ENCODE data around the gene MGAT3. TPM values are rescaled to one million over a fixed set of nuclear protein-coding genes. Genes with fewer than 3 reads are reported as not detected.

The MGAT3 gene
- total RNA-seq, 1 donor: 1.1 TPM

GRCh38 chr22:39428597-39429071, 28.2 kb upstream of the MGAT3 start:
- DNase-seq (ENCODE audit: low read depth in 2 of 3, low spot score in 2 of 3): no peak

- DNase-seq (ENCODE audit: low read depth in 2 of 3, low spot score in 2 of 3): no peak
Observed at GRCh38 chr22:39429186-39429585, 27.6 kb upstream of the MGAT3 start.

- no peak for DNase-seq (ENCODE audit: low read depth in 2 of 3, low spot score in 2 of 3)
Observed at GRCh38 chr22:39429916-39430575, 26.8 kb upstream of the MGAT3 start.

DNA sequence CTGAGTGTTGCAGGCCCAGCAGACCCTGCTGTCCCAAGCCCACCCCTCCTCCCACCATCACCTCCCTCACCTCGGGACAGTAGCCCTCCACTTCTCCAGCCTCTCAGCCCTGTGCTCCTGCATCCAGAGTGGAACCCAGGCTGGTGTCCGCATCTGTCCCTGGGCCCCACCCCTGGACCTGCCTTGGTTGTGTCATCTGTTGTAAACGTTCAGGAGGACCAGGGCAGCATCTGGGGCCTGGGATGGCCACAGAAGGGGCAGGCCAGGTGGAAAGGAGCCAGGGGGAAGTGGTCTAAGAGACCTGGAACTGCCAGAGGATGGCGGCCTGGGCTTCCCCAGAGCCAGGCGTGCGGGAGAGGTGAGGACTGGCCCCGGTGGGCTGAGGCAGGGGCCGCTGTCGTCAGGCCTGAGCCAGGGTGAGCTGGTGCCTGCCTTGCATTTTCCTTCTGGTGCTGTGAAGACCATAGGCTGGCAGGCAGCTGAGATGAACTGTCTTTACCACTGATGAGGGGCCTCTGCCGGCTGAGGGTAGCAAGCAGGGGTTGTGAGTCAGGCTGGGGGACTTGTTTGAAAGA, 26.1 kb upstream of the MGAT3 start:
- no peak for DNase-seq (ENCODE audit: low read depth in 2 of 3, low spot score in 2 of 3)

DNA sequence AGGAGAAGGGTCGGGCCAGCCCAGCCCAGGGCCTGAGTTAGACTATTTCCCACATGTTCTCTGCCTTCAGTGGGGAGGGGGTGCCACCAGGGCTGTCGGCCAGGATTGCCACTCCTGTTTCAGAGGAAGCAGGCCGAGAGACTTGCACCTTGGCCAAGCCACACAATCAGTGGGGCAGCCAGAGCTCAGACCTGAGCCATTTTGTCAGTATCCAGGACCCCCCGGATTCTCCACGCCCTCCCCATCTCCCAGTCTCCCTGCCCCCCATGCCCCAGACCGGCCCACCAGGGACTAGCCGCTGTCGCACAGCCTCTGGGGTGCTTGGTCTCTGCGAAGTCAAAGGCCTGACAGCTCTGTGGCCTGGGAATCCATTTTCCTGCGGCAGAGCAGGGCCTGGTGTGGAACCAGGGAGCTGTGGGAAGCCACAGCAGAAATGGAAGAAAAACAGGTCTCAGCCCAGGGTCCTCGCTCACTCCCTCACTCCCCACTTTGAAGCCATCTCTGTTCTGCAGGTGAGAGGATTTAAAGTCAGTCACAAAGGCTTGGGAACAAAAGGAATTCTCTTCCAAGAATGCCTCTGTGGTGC, 25.5 kb upstream of the MGAT3 start:
- DNase-seq (ENCODE audit: low read depth in 2 of 3, low spot score in 2 of 3): no peak

- no peak for DNase-seq (ENCODE audit: low read depth in 2 of 3, low spot score in 2 of 3)
Observed at GRCh38 chr22:39431821-39432251, 25.0 kb upstream of the MGAT3 start.

DNA sequence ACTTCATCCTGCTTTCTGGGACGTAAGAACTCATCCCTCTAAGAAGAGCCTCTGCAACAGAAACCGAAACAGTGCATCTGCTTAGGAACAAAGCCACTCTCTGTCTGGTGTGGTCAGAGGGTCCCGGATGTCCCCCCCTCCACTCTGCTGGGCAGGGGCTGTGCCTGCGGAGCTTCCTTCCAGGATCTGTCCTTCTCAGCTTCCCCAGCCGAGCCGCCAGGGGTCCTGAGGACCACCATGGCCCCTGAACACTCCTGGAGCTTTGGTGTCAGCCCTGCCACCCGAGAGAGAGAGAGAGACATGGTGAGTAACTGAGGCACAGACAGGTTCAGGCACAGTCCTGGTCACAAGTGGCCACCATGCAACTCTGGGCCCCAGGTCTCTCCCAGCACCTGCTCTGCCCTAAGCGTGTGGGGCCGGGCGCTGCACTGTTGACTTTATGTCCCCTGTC, 24.4 kb upstream of the MGAT3 start:
- DNase-seq (ENCODE audit: low read depth in 2 of 3, low spot score in 2 of 3): no peak

- no peak for DNase-seq (ENCODE audit: low read depth in 2 of 3, low spot score in 2 of 3)
Observed at GRCh38 chr22:39433476-39434242, 23.2 kb upstream of the MGAT3 start.

- DNase-seq (ENCODE audit: low read depth in 2 of 3, low spot score in 2 of 3): no peak
Observed at GRCh38 chr22:39434243-39434653, 22.6 kb upstream of the MGAT3 start.

GRCh38 chr22:39434721-39435120, 22.1 kb upstream of the MGAT3 start:
- no peak for DNase-seq (ENCODE audit: low read depth in 2 of 3, low spot score in 2 of 3)

GRCh38 chr22:39435616-39436015, 21.2 kb upstream of the MGAT3 start:
- DNase-seq (ENCODE audit: low read depth in 2 of 3, low spot score in 2 of 3): no peak

DNA sequence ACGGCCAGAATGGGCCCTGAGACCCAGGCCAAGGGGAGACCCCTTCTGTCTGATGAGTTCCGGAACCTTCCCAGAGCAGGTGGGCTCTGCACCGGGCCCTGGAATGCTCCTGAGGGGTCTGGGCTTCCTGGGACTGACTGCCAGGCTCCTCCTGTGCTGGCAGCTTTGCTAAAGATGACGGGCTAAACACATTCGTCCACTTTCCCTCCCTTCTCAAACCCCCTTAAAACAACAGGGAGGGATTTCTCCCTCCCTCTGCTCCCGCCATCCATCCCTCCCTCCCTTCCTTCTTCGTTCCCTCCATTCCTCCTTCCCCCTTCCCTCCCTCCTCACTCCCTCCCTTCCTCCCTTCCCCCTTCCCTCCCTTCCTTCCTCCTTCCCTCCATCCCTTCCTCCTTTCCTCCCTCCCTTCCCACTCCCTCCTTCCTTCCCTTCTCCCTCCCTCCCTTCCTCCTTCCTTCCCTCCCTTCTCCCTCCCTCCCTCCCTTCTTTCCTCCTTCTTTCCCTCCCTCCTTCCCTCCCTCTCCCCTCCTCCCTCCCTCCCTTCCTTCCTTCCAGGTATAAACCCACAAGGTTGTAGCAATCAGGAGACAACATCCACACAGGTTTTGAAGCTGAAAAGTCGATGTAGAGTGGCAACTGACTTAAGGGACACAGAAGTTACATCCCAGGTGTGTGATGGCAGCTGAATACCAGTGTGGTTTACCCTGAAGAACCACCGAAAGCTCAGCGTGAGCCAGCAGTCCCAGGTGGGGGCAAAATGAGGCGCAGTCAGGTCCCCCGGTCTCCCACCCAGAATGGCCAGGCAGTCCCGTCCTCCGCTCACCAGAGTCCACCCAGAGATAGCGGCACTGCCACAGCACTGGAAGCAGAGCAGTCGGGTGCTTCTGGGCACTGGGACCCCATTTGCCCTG, 18.8 kb upstream of the MGAT3 start:
- no peak for DNase-seq (ENCODE audit: low read depth in 2 of 3, low spot score in 2 of 3)

GRCh38 chr22:39439170-39439569, 17.6 kb upstream of the MGAT3 start:
- DNase-seq (ENCODE audit: low read depth in 2 of 3, low spot score in 2 of 3): no peak

- no peak for DNase-seq (ENCODE audit: low read depth in 2 of 3, low spot score in 2 of 3)
Observed at GRCh38 chr22:39443398-39443797, 13.4 kb upstream of the MGAT3 start.

DNA sequence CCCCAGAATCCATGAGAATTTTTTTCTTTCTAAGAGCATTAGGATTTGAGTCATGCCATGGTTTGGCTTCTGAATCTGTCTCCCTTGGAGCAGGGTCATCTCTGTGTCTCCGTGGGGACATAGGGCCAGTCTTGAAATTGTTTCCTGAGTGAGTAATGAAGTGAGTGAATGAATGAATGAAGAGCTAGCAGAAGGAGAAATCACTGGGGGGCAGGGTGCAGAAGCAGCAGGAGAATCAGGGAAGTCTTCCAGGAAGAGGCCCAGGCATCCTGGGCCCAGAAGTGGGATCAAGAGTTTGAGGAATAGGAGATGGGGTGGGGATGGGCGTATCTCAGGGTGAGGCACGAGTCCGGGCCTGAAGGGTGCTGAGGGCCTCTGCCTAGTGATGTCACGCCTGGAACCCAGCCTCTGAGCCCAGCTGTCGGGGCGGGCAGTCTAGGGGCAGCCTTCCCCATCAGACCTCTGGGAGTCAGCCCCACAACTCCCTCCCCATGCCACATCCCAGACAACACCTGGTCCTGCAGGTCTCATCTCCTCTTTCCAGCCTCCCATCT, 12.5 kb upstream of the MGAT3 start:
- no peak for DNase-seq (ENCODE audit: low read depth in 2 of 3, low spot score in 2 of 3)

DNA sequence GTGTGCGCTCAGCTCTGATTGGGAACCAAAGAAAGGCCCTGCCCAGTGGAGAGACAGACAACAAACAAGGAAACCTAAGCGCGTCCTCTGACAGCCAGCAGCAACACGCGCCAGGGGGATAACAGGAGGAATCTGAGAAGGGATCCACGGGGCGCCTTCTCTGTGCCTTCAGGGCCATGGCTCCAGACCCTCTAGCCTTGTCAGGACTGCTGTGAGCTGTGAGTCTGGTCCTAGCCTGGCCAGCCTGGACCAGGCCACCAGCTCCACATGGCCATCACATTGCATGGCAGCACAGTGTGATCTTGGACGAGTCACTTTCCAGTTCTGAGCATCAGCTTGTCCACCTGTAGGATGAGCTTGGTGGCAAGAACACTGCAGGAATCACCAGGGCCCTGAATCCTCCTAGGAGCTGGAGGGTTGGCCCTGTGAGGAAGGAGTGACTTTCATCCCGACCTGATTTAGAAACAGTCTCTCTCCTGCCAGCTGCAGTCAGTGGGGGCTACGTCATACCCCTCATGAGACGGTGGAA, 11.8 kb upstream of the MGAT3 start:
- no peak for DNase-seq (ENCODE audit: low read depth in 2 of 3, low spot score in 2 of 3)

GRCh38 chr22:39445678-39446077, 11.1 kb upstream of the MGAT3 start:
- DNase-seq (ENCODE audit: low read depth in 2 of 3, low spot score in 2 of 3): no peak

DNA sequence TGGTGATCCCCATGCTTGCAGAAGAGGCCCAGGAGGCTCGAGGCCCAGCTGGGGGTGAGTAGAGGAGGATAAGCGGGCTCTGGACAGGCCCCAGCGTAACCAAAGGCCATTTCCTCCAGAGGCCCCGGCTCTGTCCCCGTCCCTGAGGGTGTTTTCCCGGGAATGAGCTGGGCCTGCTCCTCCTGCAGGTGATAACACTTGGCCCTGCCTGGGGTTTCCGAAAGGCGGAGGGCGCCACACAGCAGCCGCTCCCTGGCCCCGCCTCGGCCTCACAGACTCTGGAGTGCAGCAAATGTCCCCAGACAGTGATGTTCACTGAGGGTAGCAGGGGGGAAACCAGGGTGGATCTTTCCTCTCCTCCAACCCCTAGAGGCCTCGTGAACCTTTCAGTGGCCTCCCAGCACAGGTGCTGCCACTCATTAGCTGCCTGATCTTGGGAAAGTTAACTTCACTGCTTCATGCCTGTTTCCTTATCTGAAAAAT, 10.5 kb upstream of the MGAT3 start:
- no peak for DNase-seq (ENCODE audit: low read depth in 2 of 3, low spot score in 2 of 3)

- DNase-seq (ENCODE audit: low read depth in 2 of 3, low spot score in 2 of 3): no peak
Observed at GRCh38 chr22:39448205-39449054, 8.4 kb upstream of the MGAT3 start.

Data from hematopoietic multipotent progenitor cell (in vitro differentiated cells).